Measurements from ENCODE around the gene PDXDC1.

PDXDC1 gene

DNA sequence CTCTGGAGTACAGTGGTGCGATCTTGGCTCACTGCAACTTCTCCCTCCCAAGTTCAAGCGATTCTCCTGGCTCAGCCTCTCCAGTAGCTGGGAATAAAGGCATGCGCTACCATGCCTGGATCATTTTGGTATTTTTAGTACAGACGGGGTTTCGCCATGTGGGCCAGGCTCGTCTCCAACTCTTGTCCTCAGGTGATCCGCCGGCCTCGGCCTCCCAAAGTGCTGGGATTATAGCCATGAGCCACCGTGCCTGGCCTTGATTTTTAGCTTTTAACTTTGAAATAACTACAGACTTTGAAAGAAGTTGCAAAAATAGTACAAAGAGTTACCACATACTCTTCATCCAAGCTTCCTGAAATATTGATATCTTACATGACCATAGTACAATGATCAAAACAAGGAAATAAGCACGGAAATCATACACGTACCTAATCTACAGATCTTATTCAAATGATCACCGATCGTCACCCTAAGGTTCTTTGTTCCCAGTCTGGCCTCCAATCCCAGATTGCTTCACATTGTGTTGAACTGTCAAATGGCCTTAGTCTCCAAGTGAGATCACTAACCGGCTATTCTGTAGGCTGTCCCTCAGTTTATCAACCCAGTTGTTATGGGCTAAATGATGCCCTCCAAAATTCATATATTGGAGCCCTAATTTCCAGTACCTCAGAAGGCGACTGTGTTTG is 19.1 kb upstream of the PDXDC1 start (continued):
- TF ChIP-seq, protein P1, sequence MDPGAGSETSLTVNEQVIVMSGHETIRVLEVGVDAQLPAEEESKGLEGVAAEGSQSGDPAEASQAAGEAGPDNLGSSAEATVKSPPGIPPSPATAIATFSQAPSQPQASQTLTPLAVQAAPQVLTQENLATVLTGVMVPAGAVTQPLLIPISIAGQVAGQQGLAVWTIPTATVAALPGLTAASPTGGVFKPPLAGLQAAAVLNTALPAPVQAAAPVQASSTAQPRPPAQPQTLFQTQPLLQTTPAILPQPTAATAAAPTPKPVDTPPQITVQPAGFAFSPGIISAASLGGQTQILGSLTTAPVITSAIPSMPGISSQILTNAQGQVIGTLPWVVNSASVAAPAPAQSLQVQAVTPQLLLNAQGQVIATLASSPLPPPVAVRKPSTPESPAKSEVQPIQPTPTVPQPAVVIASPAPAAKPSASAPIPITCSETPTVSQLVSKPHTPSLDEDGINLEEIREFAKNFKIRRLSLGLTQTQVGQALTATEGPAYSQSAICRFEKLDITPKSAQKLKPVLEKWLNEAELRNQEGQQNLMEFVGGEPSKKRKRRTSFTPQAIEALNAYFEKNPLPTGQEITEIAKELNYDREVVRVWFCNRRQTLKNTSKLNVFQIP (CRISPR knock-in tag; IDR thresholded peaks at IDR 0.05; ENCODE audit: borderline replicate concordance, low read depth) = no peak

DNA sequence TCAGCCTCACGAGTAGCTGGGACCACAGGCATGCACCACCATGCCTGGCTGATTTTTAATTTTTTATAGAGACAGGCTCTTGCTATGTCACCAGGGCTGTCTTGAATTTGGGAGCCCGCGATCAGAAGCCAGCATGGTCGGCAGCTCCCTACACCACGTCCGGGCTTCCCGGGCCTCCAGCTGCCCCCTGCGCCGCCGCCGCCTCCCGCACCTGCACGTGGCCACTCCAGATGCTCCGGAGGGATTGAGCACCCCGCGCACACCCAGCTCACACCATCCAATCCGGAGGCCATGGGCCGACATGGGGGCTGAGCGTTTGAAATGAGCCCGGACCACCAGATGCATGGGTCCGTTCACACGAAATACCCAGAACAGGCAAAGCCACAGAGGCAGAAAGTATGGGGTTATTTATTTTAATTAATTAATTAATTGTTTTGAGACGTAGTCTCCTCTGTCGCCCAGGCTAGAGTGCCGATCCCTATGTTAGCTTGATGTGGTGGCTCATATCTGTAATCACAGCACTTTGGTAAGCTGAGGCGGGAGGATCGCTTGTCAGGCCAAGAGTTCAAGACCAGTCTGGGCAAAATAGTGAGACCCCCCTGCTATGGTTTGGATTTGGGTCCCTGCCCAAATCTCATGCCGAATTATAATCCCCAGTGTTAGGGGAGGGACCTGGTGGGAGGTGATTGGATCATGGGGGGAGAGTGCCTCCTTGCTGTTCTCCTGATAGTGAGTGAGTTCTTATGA is 17.1 kb upstream of the PDXDC1 start:
- no peak for ATAC-seq
- TF ChIP-seq, protein P1 (CRISPR knock-in tag; IDR thresholded peaks at IDR 0.05; ENCODE audit: borderline replicate concordance, low read depth) = no peak
- TF ChIP-seq ARNTL (CRISPR knock-in tag; IDR thresholded peaks at IDR 0.05; ENCODE audit: borderline replicate concordance, low read depth) = no peak
- TF ChIP-seq ZNF8 (CRISPR knock-in tag; IDR thresholded peaks at IDR 0.05) = no peak
- no peak for TF ChIP-seq CSDC2 (CRISPR knock-in tag; IDR thresholded peaks at IDR 0.05)
- no peak for TF ChIP-seq ZNF70 (CRISPR knock-in tag; IDR thresholded peaks at IDR 0.05)
- no peak for TF ChIP-seq ISL1 (CRISPR knock-in tag; IDR thresholded peaks at IDR 0.05)
- no peak for TF ChIP-seq PPARA (CRISPR knock-in tag; IDR thresholded peaks at IDR 0.05; ENCODE audit: borderline replicate concordance)
- TF ChIP-seq SNAI2 (CRISPR knock-in tag; IDR thresholded peaks at IDR 0.05) = no peak
- TF ChIP-seq, protein P2, sequence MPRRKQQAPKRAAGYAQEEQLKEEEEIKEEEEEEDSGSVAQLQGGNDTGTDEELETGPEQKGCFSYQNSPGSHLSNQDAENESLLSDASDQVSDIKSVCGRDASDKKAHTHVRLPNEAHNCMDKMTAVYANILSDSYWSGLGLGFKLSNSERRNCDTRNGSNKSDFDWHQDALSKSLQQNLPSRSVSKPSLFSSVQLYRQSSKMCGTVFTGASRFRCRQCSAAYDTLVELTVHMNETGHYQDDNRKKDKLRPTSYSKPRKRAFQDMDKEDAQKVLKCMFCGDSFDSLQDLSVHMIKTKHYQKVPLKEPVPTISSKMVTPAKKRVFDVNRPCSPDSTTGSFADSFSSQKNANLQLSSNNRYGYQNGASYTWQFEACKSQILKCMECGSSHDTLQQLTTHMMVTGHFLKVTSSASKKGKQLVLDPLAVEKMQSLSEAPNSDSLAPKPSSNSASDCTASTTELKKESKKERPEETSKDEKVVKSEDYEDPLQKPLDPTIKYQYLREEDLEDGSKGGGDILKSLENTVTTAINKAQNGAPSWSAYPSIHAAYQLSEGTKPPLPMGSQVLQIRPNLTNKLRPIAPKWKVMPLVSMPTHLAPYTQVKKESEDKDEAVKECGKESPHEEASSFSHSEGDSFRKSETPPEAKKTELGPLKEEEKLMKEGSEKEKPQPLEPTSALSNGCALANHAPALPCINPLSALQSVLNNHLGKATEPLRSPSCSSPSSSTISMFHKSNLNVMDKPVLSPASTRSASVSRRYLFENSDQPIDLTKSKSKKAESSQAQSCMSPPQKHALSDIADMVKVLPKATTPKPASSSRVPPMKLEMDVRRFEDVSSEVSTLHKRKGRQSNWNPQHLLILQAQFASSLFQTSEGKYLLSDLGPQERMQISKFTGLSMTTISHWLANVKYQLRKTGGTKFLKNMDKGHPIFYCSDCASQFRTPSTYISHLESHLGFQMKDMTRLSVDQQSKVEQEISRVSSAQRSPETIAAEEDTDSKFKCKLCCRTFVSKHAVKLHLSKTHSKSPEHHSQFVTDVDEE (CRISPR knock-in tag; IDR thresholded peaks at IDR 0.05) = no peak
- TF ChIP-seq BACH2 (CRISPR knock-in tag; IDR thresholded peaks at IDR 0.05; ENCODE audit: borderline replicate concordance) = no peak

DNA sequence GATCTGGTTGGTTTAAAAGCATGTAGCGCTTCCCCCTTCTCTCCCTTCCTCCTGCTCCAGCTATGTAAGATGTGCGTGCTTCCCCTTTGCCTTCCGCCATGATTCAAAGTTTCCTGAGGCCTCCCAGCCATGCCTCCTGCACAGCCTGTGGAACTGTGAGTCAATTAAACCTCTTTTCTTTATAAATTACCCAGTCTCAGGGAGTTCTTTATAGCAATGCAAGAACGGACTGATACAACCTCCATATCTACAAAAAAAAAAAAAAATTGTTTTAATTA is 16.6 kb upstream of the PDXDC1 start:
- ATAC-seq = no peak
- TF ChIP-seq ESRRG (CRISPR knock-in tag; IDR thresholded peaks at IDR 0.05) (no peak), TCF4 (CRISPR knock-in tag; IDR thresholded peaks at IDR 0.05; ENCODE audit: borderline replicate concordance) (no peak), CSDC2 (CRISPR knock-in tag; IDR thresholded peaks at IDR 0.05) (no peak), ZFP30 (CRISPR knock-in tag; IDR thresholded peaks at IDR 0.05) (no peak), ZFP3 (CRISPR knock-in tag; IDR thresholded peaks at IDR 0.05) (no peak), ZNF8 (CRISPR knock-in tag; IDR thresholded peaks at IDR 0.05) (no peak), ZC3H10 (CRISPR knock-in tag; IDR thresholded peaks at IDR 0.05) (no peak), SNAI2 (CRISPR knock-in tag; IDR thresholded peaks at IDR 0.05) (no peak), ZNF565 (CRISPR knock-in tag; conservative IDR thresholded peaks at IDR 0.05; ENCODE audit: low read depth) (no peak), BACH2 (CRISPR knock-in tag; IDR thresholded peaks at IDR 0.05; ENCODE audit: borderline replicate concordance) (no peak)
- TF ChIP-seq, protein P3, sequence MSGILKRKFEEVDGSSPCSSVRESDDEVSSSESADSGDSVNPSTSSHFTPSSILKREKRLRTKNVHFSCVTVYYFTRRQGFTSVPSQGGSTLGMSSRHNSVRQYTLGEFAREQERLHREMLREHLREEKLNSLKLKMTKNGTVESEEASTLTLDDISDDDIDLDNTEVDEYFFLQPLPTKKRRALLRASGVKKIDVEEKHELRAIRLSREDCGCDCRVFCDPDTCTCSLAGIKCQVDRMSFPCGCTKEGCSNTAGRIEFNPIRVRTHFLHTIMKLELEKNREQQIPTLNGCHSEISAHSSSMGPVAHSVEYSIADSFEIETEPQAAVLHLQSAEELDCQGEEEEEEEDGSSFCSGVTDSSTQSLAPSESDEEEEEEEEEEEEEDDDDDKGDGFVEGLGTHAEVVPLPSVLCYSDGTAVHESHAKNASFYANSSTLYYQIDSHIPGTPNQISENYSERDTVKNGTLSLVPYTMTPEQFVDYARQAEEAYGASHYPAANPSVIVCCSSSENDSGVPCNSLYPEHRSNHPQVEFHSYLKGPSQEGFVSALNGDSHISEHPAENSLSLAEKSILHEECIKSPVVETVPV (CRISPR knock-in tag; IDR thresholded peaks at IDR 0.05) = no peak
- TF ChIP-seq, protein P4, sequence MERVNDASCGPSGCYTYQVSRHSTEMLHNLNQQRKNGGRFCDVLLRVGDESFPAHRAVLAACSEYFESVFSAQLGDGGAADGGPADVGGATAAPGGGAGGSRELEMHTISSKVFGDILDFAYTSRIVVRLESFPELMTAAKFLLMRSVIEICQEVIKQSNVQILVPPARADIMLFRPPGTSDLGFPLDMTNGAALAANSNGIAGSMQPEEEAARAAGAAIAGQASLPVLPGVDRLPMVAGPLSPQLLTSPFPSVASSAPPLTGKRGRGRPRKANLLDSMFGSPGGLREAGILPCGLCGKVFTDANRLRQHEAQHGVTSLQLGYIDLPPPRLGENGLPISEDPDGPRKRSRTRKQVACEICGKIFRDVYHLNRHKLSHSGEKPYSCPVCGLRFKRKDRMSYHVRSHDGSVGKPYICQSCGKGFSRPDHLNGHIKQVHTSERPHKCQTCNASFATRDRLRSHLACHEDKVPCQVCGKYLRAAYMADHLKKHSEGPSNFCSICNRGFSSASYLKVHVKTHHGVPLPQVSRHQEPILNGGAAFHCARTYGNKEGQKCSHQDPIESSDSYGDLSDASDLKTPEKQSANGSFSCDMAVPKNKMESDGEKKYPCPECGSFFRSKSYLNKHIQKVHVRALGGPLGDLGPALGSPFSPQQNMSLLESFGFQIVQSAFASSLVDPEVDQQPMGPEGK (CRISPR knock-in tag; IDR thresholded peaks at IDR 0.05; ENCODE audit: borderline replicate concordance) = no peak
- TF ChIP-seq, protein P5, sequence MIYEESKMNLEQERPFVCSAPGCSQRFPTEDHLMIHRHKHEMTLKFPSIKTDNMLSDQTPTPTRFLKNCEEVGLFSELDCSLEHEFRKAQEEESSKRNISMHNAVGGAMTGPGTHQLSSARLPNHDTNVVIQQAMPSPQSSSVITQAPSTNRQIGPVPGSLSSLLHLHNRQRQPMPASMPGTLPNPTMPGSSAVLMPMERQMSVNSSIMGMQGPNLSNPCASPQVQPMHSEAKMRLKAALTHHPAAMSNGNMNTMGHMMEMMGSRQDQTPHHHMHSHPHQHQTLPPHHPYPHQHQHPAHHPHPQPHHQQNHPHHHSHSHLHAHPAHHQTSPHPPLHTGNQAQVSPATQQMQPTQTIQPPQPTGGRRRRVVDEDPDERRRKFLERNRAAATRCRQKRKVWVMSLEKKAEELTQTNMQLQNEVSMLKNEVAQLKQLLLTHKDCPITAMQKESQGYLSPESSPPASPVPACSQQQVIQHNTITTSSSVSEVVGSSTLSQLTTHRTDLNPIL (CRISPR knock-in tag; IDR thresholded peaks at IDR 0.05; ENCODE audit: low read depth) = no peak

Data from SK-N-SH treated with all-trans-retinoic acid at 6 μM for 48 hours (cell line).